HUES6 (cell line): Measurements from ENCODE around the gene FOXP4.
A peak's percentile ranks its signal among the peaks of the same experiment; 100 is the strongest.
"Not testable (repeated sequence)": the region's sequence is repeated elsewhere in the genome, so short reads cannot be mapped to it uniquely, and the experiment has no call there.

ENCODE experiments used
- H3K27ac ChIP-seq: 2 replicates; pipeline ENCODE4 v1.7.0; 2013; ENCODE audit warnings: low read depth, mild to moderate bottlenecking, low read length, inconsistent platforms
- H3K27me3 ChIP-seq: 2 replicates; pipeline ENCODE4 v1.6.1; 2013; ENCODE audit warnings: low read length; ENCODE audit not compliant: control insufficient read depth, insufficient read depth
- H3K36me3 ChIP-seq: 2 replicates; pipeline ENCODE4 v1.6.1; 2013; ENCODE audit warnings: low read length; ENCODE audit not compliant: control insufficient read depth, insufficient read depth
- H3K4me1 ChIP-seq: 2 replicates; pipeline ENCODE4 v1.6.1; 2013; ENCODE audit warnings: low read length; ENCODE audit not compliant: control insufficient read depth, insufficient read depth
- H3K4me3 ChIP-seq: 2 replicates; pipeline ENCODE4 v1.5.1; 2013; ENCODE audit warnings: low read depth, low read length
- H3K9ac ChIP-seq: one replicate; pipeline ENCODE4 v1.6.1; 2013; ENCODE audit warnings: mild to moderate bottlenecking, low read length
- H3K9me3 ChIP-seq: 2 replicates; pipeline ENCODE4 v1.6.1; 2013; ENCODE audit warnings: low read depth, low read length; ENCODE audit not compliant: control insufficient read depth, insufficient read depth

FOXP4 gene

GRCh38 chr6:41602864-41603608 is 56.9 kb downstream of the FOXP4 start:
- Histone ChIP-seq H3K4me1 (peaks cover 17% of the 10 kb centered on the region), H3K36me3 (no peaks in the 10 kb centered on the region), H3K27ac (no peak overlapping the region), H3K9me3 (no peaks in the 10 kb centered on the region), H3K9ac (no peak overlapping the region), H3K4me3 (peak overlapping the region; percentile 51), H3K27me3 (no peaks in the 10 kb centered on the region)

DNA sequence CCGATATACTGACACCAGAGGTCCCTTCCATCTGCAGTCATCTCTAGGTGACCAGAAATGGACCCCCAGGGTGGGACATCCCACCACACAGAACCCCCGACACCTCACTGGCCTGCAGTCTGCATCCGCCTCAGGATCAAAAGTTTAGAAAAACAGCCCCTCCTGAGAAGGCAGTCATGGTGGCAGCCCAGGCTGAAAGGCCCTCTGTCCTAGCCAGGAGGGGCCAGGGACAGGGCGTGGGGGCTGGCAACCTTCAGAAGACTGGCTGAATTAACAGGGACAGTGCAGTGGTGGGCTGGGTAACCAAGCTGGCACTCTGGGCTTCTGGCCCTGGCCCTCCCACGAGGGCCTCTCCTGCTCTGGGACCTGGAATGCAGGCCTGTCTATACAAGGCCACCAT is 57.8 kb downstream of the FOXP4 start:
- Histone ChIP-seq H3K36me3 (no peaks in the 10 kb centered on the region), H3K9ac (no peak overlapping the region), H3K4me1 (peaks cover 21% of the 10 kb centered on the region), H3K9me3 (no peaks in the 10 kb centered on the region), H3K27me3 (no peaks in the 10 kb centered on the region), H3K4me3 (no peak overlapping the region), H3K27ac (no peak overlapping the region)

DNA sequence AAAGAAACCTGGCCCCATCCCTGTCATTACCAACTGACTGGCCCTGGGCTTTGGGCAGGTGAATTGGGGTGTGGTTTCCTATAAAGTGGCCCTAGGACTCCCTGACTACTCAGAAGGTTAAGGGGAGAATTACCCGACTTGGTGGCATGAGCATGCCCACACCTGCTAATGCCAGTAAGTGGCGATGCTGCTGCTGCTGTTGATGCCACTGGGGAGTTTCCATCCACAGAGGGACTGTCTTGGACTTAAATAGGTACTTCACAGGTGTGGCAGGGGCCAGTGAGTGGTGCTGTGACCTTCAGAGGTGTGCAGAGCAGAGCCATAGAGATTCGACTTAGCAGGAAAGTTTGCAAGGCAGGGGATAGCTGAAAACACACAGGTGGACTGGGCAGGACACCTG is 59.5 kb downstream of the FOXP4 start:
- Histone ChIP-seq H3K9ac (no peak overlapping the region), H3K27ac (no peak overlapping the region), H3K27me3 (no peaks in the 10 kb centered on the region), H3K4me3 (no peak overlapping the region), H3K36me3 (no peaks in the 10 kb centered on the region), H3K4me1 (peaks cover 11% of the 10 kb centered on the region), H3K9me3 (no peaks in the 10 kb centered on the region)

GRCh38 chr6:41607036-41607435 is 60.9 kb downstream of the FOXP4 start:
- Histone ChIP-seq H3K4me3 (no peak overlapping the region), H3K27me3 (no peaks in the 10 kb centered on the region), H3K27ac (no peak overlapping the region), H3K4me1 (peaks cover 7% of the 10 kb centered on the region), H3K9me3 (peaks cover 3% of the 10 kb centered on the region; the same call in 1 of the 2 replicates), H3K36me3 (no peaks in the 10 kb centered on the region), H3K9ac (no peak overlapping the region)

GRCh38 chr6:41607736-41608135 is 61.6 kb downstream of the FOXP4 start:
- no peaks in the 10 kb centered on the region for H3K36me3 ChIP-seq
- no peak overlapping the region for H3K27ac ChIP-seq
- peaks cover 8% of the 10 kb centered on the region; the same call in 1 of the 2 replicates for H3K9me3 ChIP-seq
- H3K4me1 ChIP-seq: peaks cover 7% of the 10 kb centered on the region
- H3K9ac ChIP-seq: no peak overlapping the region
- no peak overlapping the region for H3K4me3 ChIP-seq
- H3K27me3 ChIP-seq: no peaks in the 10 kb centered on the region

GRCh38 chr6:41608443-41609151 is 62.4 kb downstream of the FOXP4 start:
- Histone ChIP-seq H3K36me3 (no peaks in the 10 kb centered on the region), H3K27me3 (no peaks in the 10 kb centered on the region), H3K4me1 (peaks cover 7% of the 10 kb centered on the region), H3K9ac (no peak overlapping the region), H3K4me3 (no peak overlapping the region), H3K27ac (no peak overlapping the region), H3K9me3 (peaks cover 12% of the 10 kb centered on the region)

DNA sequence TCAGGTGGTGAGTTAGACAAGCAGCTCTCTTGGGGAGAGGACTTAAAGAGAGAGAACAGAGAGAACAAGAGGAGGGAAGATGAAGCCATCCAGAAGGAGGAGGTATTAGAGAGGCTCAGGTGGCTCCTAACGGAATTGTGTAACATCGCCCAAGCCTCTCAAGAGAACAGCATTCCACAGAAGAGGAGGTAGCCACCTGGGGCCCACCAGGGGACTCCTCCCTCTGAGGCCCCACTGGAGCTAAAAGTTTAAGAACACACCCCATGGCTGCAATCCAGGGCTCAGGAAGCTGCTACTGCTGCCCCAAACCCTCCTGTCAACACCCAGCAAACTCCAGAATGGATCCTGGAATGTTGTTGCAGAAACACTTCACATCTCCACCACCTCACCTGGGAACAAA is 68.5 kb downstream of the FOXP4 start:
- Histone ChIP-seq H3K9me3 (peaks cover 33% of the 10 kb centered on the region), H3K4me3 (no peak overlapping the region), H3K9ac (no peak overlapping the region), H3K36me3 (no peaks in the 10 kb centered on the region), H3K4me1 (no peaks in the 10 kb centered on the region), H3K27me3 (no peaks in the 10 kb centered on the region), H3K27ac (no peak overlapping the region)

DNA sequence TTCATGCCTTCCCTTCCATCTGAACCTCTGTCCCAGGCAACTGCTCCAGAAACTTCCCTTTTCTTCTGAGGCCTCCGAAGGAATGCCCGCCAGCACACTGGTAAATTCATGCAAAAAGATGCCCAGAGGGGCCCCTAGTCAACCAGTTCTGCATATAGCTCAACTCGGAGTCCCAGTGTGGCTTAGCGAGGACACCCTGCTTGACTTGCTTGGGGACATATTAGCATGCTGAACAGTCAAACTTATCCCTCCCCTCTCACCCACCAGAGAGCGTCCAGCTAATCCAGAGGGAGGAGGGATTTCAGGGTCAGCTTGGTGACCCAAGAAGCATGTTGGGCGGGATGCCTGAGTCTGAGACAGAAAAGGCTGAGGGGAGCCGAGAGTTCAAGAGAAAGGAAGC is 69.1 kb downstream of the FOXP4 start:
- Histone ChIP-seq H3K36me3 (no peaks in the 10 kb centered on the region), H3K4me1 (no peaks in the 10 kb centered on the region), H3K4me3 (no peak overlapping the region), H3K9ac (no peak overlapping the region), H3K27me3 (no peaks in the 10 kb centered on the region), H3K27ac (no peak overlapping the region), H3K9me3 (peaks cover 33% of the 10 kb centered on the region)

DNA sequence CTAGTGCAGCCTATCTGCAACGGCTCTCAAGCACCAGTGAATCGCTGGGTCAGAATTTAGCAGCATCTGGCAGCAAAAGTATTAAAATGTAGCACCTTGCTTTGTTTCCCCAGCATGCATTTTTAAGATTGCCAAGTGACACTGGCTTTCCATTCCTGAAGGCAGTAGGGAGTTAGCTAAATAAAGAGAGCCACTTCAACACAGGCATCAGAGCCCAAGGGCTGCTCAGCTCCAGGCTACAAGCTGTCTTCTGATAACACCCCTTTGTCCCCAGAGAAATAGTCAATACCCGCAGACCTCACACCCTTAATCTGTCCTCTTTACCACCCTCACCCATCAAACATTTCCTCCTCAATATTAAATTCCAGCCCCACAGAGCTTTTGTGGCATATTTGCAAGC is 72.4 kb downstream of the FOXP4 start:
- no peaks in the 10 kb centered on the region for H3K36me3 ChIP-seq
- peaks cover 11% of the 10 kb centered on the region for H3K4me1 ChIP-seq
- H3K9me3 ChIP-seq: peaks cover 24% of the 10 kb centered on the region
- no peaks in the 10 kb centered on the region for H3K27me3 ChIP-seq
- H3K9ac ChIP-seq: no peak overlapping the region
- no peak overlapping the region for H3K4me3 ChIP-seq
- H3K27ac ChIP-seq: no peak overlapping the region

- H3K9me3 ChIP-seq: peaks cover 19% of the 10 kb centered on the region
- H3K4me3 ChIP-seq, H3K36me3 ChIP-seq, H3K27me3 ChIP-seq, H3K9ac ChIP-seq, H3K27ac ChIP-seq: not testable (repeated sequence)
- H3K4me1 ChIP-seq: peaks cover 11% of the 10 kb centered on the region
These were observed 73.0 kb downstream of the FOXP4 start for GRCh38 chr6:41619193-41619592.

- no peak overlapping the region for H3K27ac ChIP-seq
- no peaks in the 10 kb centered on the region for H3K36me3 ChIP-seq
- H3K27me3 ChIP-seq: no peaks in the 10 kb centered on the region
- H3K4me3 ChIP-seq: no peak overlapping the region
- H3K9me3 ChIP-seq: peaks cover 4% of the 10 kb centered on the region; the same call in 1 of the 2 replicates
- H3K4me1 ChIP-seq: peaks cover 18% of the 10 kb centered on the region
- no peak overlapping the region for H3K9ac ChIP-seq
These were observed 75.2 kb downstream of the FOXP4 start for GRCh38 chr6:41621367-41621766.
